ENCODE data around the gene SRC.

- no peak for TF ChIP-seq EP300 (IDR thresholded peaks at IDR 0.05; ENCODE audit: borderline replicate concordance in 1 of 2, low read depth in 1 of 2, low read length in 1 of 2)
- no peak for TF ChIP-seq GABPA (IDR thresholded peaks at IDR 0.05; ENCODE audit: low read depth)
- TF ChIP-seq CTCF (IDR thresholded peaks at IDR 0.05), result no peak
- TF ChIP-seq TAF1 (IDR thresholded peaks at IDR 0.05; ENCODE audit: borderline replicate concordance, low read depth, low read length), result no peak
- TF ChIP-seq ZBTB33 (IDR thresholded peaks at IDR 0.05; ENCODE audit: borderline replicate concordance, low read depth), result no peak
- no peak for TF ChIP-seq RAD21 (IDR thresholded peaks at IDR 0.05; ENCODE audit: low read length)
- no peak for TF ChIP-seq USF2 (IDR thresholded peaks at IDR 0.05; ENCODE audit: borderline replicate concordance, low read depth, low read length)
- no peak for TF ChIP-seq POLR2AphosphoS5 (IDR thresholded peaks at IDR 0.05; ENCODE audit: low read depth, low read length)
- no peak for TF ChIP-seq RCOR1 (IDR thresholded peaks at IDR 0.05; ENCODE audit: low read length)
- no peak for TF ChIP-seq EZH2phosphoT487 (IDR thresholded peaks at IDR 0.05; ENCODE audit: borderline replicate concordance, low read depth)
- TF ChIP-seq YY1 (IDR thresholded peaks at IDR 0.05; ENCODE audit: low read depth), result no peak
- no peak for TF ChIP-seq CHD2 (IDR thresholded peaks at IDR 0.05; ENCODE audit: low read length, partially characterized antibody)
Measured at GRCh38 chr20:37341632-37342031, 4.3 kb upstream of the SRC start.

Data from SK-N-SH (cell line).